ENCODE results near the gene ZDHHC5.
A peak's percentile ranks its signal among the peaks of the same experiment; 100 is the strongest.

The ZDHHC5 gene

DNA sequence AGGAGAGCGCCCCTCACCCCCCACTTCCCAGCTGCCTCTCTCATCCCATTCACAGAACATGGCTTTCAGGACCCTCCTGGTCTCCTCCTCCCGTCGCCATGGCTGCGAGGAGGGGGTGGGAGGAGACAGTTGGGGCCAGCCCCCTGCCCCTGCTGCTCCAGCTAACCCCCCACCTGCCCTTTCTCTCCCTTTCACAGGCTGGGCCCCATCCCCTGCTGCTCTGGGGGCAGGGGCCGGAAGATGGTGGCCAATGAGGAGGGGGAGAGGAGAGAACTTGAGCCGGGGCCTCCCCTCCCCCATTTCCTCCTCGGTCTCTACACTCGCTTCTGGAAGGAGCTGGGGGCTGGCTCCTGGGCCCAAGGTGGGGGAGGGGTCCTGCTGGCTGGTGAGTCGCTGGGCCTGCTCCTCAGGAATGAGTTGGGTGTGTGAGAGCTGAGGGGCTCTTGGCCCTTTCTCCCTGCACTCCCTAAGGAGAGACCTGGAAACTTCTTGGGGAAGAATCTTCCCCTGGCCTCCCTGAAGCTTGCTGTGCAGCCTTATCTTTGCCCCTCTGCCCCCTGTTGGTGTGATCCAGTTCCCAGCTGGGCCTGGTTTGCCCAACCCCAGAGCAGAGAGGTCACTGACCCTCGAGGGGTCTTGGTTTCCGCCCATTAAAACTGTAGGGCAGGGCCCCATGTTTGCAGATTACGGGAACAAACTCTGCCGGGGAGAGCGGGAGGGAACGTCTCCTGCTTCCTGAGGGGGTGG lies 28.4 kb upstream of the ZDHHC5 start:
- peak overlapping the region; percentile 84 to 91 for H3K4me3 Mint-ChIP-seq
- no peaks in the 10 kb centered on the region for H3K9me3 Mint-ChIP-seq
- peaks cover 34% of the 10 kb centered on the region for H3K27me3 Mint-ChIP-seq
- peaks cover 32% of the 10 kb centered on the region for H3K4me1 Mint-ChIP-seq
- H3K27ac Mint-ChIP-seq, result peak overlapping the region; percentile 46 to 94
- ATAC-seq (peak; percentile 50), DNase-seq (no peak)

GRCh38 chr11:57640068-57640800 lies 27.7 kb upstream of the ZDHHC5 start:
- DNase-seq (no peak), ATAC-seq (no peak)
- Mint-ChIP-seq H3K27me3 (peaks cover 29% of the 10 kb centered on the region), H3K9me3 (no peaks in the 10 kb centered on the region), H3K4me1 (peaks cover 39% of the 10 kb centered on the region), H3K4me3 (peak overlapping the region in 1 of 2 donors; percentile 29), H3K27ac (no peak overlapping the region)

DNA sequence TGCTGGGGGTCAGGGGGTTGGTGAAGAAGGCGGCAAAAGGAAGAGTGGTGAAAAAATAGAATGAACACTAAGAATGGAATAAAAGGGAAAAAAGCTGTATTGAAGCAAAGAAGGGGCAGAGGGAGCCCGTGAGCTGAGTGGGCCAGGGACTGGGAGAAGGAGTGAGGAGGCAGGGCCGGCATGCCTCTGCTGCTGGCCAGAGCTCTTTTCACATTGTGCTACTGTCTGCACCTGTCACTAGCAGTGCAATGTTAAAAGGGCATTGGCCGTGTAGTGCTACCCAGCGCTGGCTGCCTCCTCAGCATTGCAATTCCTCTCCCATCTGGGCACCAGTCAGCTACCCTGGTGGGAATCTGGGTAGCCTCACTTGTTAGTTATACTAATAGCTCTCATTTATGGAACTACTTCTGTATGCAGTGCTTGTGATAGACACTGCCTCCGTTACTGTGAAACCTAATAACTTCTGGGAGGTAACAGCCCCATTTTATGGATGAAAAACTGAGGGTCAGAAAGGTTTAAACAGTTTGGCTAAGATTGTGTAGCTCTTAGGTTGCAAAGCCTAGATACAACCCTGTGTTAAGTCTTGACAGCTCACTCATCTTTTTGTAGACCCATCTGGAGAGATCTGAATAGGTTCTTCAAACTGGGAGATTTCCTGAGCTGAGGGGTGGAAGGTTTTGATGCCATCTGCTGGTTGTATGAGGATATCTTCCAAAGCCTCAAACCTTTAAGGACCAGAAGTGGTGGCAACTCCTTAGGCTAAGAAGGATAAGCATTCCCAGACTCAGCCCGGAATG lies 26.7 kb upstream of the ZDHHC5 start:
- no peak overlapping the region for H3K4me3 Mint-ChIP-seq
- no peak for DNase-seq
- ATAC-seq, result no peak
- peaks cover 45% of the 10 kb centered on the region for H3K4me1 Mint-ChIP-seq
- no peak overlapping the region for H3K27ac Mint-ChIP-seq
- H3K9me3 Mint-ChIP-seq, result no peaks in the 10 kb centered on the region
- H3K27me3 Mint-ChIP-seq, result peaks cover 39% of the 10 kb centered on the region

GRCh38 chr11:57643802-57644201 lies 24.1 kb upstream of the ZDHHC5 start:
- no peak for ATAC-seq
- Mint-ChIP-seq H3K4me3 (no peak overlapping the region), H3K4me1 (peaks cover 58% of the 10 kb centered on the region), H3K9me3 (no peaks in the 10 kb centered on the region), H3K27me3 (peaks cover 54% of the 10 kb centered on the region), H3K27ac (no peak overlapping the region)
- DNase-seq, result no peak

DNA sequence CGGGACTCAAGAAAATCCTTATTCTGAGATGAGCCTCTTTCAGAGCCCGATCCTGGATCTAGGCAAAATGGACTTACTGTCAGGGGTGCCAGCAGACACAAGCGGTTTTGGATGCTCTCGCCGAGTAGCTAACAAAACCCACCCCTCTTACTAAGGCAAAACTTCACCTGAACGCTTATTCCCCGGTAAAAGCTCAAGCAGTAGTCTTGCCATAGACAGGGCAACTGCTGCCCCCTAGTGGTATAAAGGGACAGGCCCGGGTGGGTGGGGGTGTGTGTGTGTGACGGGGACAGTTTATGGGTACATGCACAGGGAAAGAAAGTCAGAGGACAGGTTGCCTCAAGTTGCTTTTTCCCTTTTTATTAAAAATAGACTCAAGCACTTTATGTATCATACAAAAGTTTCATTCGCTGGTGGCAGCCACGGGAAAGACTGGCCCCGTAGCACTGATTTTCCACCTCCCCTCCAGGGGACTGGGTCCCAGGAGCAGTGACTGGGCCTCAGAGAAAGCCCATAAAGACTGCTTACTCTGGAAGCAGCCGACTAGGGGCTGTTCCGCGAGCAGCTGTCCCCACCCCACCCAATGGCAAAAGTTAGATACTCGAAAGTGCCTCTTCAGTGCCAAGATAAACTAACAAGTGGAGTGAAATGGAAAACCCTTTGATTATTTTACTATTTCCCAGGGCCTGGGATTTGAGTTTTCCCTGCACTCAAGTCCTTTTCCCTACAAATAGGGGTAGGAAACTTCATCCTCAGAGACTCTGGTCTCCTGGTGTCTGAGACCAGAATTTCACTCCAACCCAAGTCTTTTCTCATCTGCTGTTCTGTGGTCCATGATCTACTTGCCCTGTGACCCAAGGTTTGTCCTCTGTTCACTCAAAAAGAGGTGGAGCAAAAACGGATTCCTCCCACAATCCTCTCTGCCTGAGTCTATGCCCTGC lies 22.9 kb upstream of the ZDHHC5 start:
- peak; percentile 88 for ATAC-seq
- peak; percentile 83 to 85 for DNase-seq
- Mint-ChIP-seq H3K27me3 (peaks cover 59% of the 10 kb centered on the region), H3K27ac (no peak overlapping the region), H3K4me3 (no peak overlapping the region), H3K9me3 (no peaks in the 10 kb centered on the region), H3K4me1 (peaks cover 58% of the 10 kb centered on the region)

- DNase-seq (no peak), ATAC-seq (no peak)
- H3K4me3 Mint-ChIP-seq, result no peak overlapping the region
- peaks cover 53% of the 10 kb centered on the region for H3K27me3 Mint-ChIP-seq
- H3K27ac Mint-ChIP-seq, result no peak overlapping the region
- no peaks in the 10 kb centered on the region for H3K9me3 Mint-ChIP-seq
- peaks cover 58% of the 10 kb centered on the region for H3K4me1 Mint-ChIP-seq
These were observed 22.2 kb upstream of the ZDHHC5 start for GRCh38 chr11:57645689-57646085.

DNA sequence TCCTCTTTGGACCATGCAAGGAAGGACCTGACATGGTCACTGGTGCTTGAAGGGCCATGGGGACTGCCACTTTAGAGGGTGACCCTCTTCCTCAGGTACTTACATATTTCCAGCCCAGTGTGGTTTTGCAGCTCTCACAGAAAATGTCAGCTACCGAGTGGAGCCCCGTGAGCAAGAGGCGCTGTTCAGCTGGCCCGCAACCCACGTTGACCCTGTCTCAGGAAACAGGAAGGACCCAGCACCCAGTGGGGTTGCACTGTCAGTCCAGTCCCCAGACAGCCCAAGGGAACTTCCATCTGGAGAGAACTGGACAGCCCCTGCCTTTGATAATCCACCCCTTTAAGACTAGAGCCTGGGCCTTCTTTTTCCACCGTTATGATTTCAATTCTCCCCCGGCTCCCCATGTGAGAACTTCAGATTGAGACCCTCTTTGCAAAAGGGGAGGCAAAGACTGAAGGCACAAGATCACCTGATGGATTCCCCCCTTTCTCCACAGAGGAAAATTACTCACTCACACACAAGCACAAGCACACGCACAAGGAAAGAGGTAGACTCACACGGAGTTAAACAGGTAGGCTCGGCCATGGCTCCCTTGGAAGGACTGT lies 21.6 kb upstream of the ZDHHC5 start:
- Mint-ChIP-seq H3K9me3 (no peaks in the 10 kb centered on the region), H3K4me1 (peaks cover 62% of the 10 kb centered on the region), H3K27me3 (peaks cover 51% of the 10 kb centered on the region), H3K4me3 (peak overlapping the region in 1 of 2 donors; percentile 67), H3K27ac (no peak overlapping the region)
- no peak for ATAC-seq
- DNase-seq, result no peak

DNA sequence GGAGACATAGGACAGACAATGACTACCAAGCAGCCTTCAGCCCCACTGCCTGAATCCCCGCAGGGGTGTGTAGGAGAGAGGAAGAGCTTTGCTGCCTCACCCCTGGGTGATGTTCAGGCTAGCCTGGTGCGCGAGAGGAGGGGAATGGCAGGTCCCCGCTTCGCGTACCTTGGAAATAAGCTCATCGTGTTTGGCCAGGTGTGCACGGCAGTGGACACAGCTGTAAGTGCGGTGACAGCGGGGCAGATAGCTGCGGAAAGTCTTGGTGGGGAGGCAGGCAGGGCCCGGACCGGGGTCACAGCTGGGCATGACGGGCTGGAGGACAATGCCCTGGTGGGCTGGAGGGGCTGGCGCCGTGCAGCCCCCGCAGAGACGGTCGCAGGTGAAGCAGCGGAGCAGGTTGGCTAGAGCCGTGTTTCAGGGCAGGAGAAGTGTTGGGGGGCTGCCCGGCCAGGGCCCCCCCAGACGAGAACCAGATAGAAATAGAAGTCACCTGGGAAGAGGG lies 21.1 kb upstream of the ZDHHC5 start:
- peaks cover 51% of the 10 kb centered on the region for H3K27me3 Mint-ChIP-seq
- no peak overlapping the region for H3K27ac Mint-ChIP-seq
- H3K4me3 Mint-ChIP-seq, result peak overlapping the region in 1 of 2 donors; percentile 67
- ATAC-seq, result no peak
- no peak for DNase-seq
- H3K9me3 Mint-ChIP-seq, result no peaks in the 10 kb centered on the region
- peaks cover 62% of the 10 kb centered on the region for H3K4me1 Mint-ChIP-seq

DNA sequence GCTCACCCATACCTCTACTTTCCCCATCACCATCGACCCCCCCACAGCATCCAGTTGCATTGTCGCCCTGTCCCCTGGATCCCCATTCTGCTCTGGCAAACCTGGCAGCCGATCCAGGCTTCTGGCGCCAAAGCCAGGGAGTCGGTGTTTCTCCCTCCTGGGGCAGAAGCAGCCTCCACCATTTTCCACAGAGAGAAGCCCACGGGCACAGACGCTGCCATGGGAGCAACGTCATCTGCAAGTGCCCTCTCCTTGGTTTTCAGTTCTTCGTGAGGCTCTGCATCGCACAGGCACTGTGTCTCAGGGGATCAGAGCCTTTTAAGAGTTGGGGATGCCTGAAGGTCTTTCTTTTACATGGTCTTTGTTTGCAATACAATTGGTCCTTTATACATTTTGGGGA lies 20.5 kb upstream of the ZDHHC5 start:
- DNase-seq, result no peak
- peaks cover 51% of the 10 kb centered on the region for H3K27me3 Mint-ChIP-seq
- H3K4me3 Mint-ChIP-seq, result no peak overlapping the region
- no peak for ATAC-seq
- peaks cover 62% of the 10 kb centered on the region for H3K4me1 Mint-ChIP-seq
- H3K9me3 Mint-ChIP-seq, result no peaks in the 10 kb centered on the region
- no peak overlapping the region for H3K27ac Mint-ChIP-seq

- Mint-ChIP-seq H3K4me3 (peak overlapping the region; percentile 93 to 99), H3K4me1 (peaks cover 67% of the 10 kb centered on the region), H3K9me3 (no peaks in the 10 kb centered on the region), H3K27ac (no peak overlapping the region), H3K27me3 (peaks cover 48% of the 10 kb centered on the region)
- DNase-seq (no peak), ATAC-seq (no peak)
These were observed 19.7 kb upstream of the ZDHHC5 start for GRCh38 chr11:57647960-57648800.

GRCh38 chr11:57648801-57649735 lies 18.8 kb upstream of the ZDHHC5 start:
- Mint-ChIP-seq H3K4me3 (peak overlapping the region; percentile 93 to 99), H3K9me3 (no peaks in the 10 kb centered on the region), H3K4me1 (peaks cover 70% of the 10 kb centered on the region), H3K27ac (peak overlapping the region; percentile 84 to 88), H3K27me3 (peaks cover 43% of the 10 kb centered on the region)
- DNase-seq, result no peak
- peak; percentile 16 for ATAC-seq

GRCh38 chr11:57649826-57650738 lies 17.8 kb upstream of the ZDHHC5 start, which contains the start of gene YPEL4:
Gene YPEL4 (minus strand): TSS chr11:57649912. CDS start chr11:57647107, 2,805 bp downstream.
- H3K4me1 Mint-ChIP-seq, result peaks cover 63% of the 10 kb centered on the region
- H3K27me3 Mint-ChIP-seq, result peaks cover 43% of the 10 kb centered on the region
- H3K27ac Mint-ChIP-seq, result peak within 1 kb of the TSS; percentile 84 to 88
- peak in 1 of 2 donors; percentile 57 for DNase-seq
- peak; percentile 85 for ATAC-seq
- no peaks in the 10 kb centered on the region for H3K9me3 Mint-ChIP-seq
- peak within 1 kb of the TSS; percentile 93 to 99 for H3K4me3 Mint-ChIP-seq

Data from stimulated activated naive CD8-positive, alpha-beta T cell treated with anti-CD3 and anti-CD28 coated beads, Interleukin-15, amount 100 ng/mL, for 72 hours (primary cell).